Measurements from ENCODE around the gene EVL. TPM values are rescaled to one million over a fixed set of nuclear protein-coding genes. Genes with fewer than 3 reads are reported as not detected.

EVL gene
- total and polyA plus RNA-seq, 2 donors from 2014 or later, result 54.8 to 84.1 TPM

GRCh38 chr14:100054316-100055075 is 10.7 kb upstream of the EVL start:
- no peak for TF ChIP-seq CTCF (IDR thresholded peaks at IDR 0.05; ENCODE audit: borderline replicate concordance, extremely low read depth, insufficient read depth)
- intact Hi-C loops (cut with DNase I), result no loop called here
- Histone ChIP-seq H3K36me3 (ENCODE audit: control insufficient read depth in 2 of 3, insufficient read depth in 3 of 3, low read length in 3 of 3) (no peaks in the 10 kb centered on the region), H3K4me1 (ENCODE audit: control insufficient read depth in 2 of 3, insufficient read depth in 2 of 3, low read depth in 1 of 3, low read length in 3 of 3) (no peaks in the 10 kb centered on the region), H3K27me3 (ENCODE audit: control insufficient read depth, insufficient read depth, low read length) (no peaks in the 10 kb centered on the region), H3K27ac (ENCODE audit: low read depth in 2 of 2, low read length in 2 of 2) (no peak overlapping the region), H3K9ac (ENCODE audit: low read length in 3 of 3) (no peak overlapping the region), H3K9me3 (ENCODE audit: control insufficient read depth in 2 of 3, insufficient read depth in 1 of 3, low read length in 3 of 3) (no peaks in the 10 kb centered on the region), H3K4me3 (ENCODE audit: low read length in 3 of 3) (no peak overlapping the region)
- FAIRE-seq (no peak), DNase-seq (no peak)

GRCh38 chr14:100056431-100056830 is 8.8 kb upstream of the EVL start:
- Histone ChIP-seq H3K27me3 (ENCODE audit: control insufficient read depth, insufficient read depth, low read length) (no peaks in the 10 kb centered on the region), H3K9me3 (ENCODE audit: control insufficient read depth in 2 of 3, insufficient read depth in 1 of 3, low read length in 3 of 3) (no peaks in the 10 kb centered on the region), H3K9ac (ENCODE audit: low read length in 3 of 3) (no peak overlapping the region), H3K27ac (ENCODE audit: low read depth in 2 of 2, low read length in 2 of 2) (no peak overlapping the region), H3K4me3 (ENCODE audit: low read length in 3 of 3) (no peak overlapping the region), H3K36me3 (ENCODE audit: control insufficient read depth in 2 of 3, insufficient read depth in 3 of 3, low read length in 3 of 3) (no peaks in the 10 kb centered on the region), H3K4me1 (ENCODE audit: control insufficient read depth in 2 of 3, insufficient read depth in 2 of 3, low read depth in 1 of 3, low read length in 3 of 3) (no peaks in the 10 kb centered on the region)
- FAIRE-seq, result no peak
- no peak for DNase-seq
- intact Hi-C loops (cut with DNase I), result no loop called here
- no peak for TF ChIP-seq CTCF (IDR thresholded peaks at IDR 0.05; ENCODE audit: borderline replicate concordance, extremely low read depth, insufficient read depth)

- peak; percentile 30 for TF ChIP-seq CTCF (IDR thresholded peaks at IDR 0.05; ENCODE audit: borderline replicate concordance, extremely low read depth, insufficient read depth)
- intact Hi-C loops (cut with DNase I), result no loop called here
- Histone ChIP-seq H3K9me3 (ENCODE audit: control insufficient read depth in 2 of 3, insufficient read depth in 1 of 3, low read length in 3 of 3) (no peaks in the 10 kb centered on the region), H3K27ac (ENCODE audit: low read depth in 2 of 2, low read length in 2 of 2) (no peak overlapping the region), H3K4me3 (ENCODE audit: low read length in 3 of 3) (no peak overlapping the region), H3K36me3 (ENCODE audit: control insufficient read depth in 2 of 3, insufficient read depth in 3 of 3, low read length in 3 of 3) (no peaks in the 10 kb centered on the region), H3K4me1 (ENCODE audit: control insufficient read depth in 2 of 3, insufficient read depth in 2 of 3, low read depth in 1 of 3, low read length in 3 of 3) (no peaks in the 10 kb centered on the region), H3K9ac (ENCODE audit: low read length in 3 of 3) (no peak overlapping the region), H3K27me3 (ENCODE audit: control insufficient read depth, insufficient read depth, low read length) (no peaks in the 10 kb centered on the region)
- DNase-seq, result peak in 1 of 5 donors; percentile 63
- FAIRE-seq, result no peak
These were observed 8.0 kb upstream of the EVL start for GRCh38 chr14:100056964-100057795.
